Neural progenitor cell (in vitro differentiated cells): ENCODE data around the gene ASB15.

Experiments
- EZH2 ChIP-seq: fragments of 200-600 bp; sonication (generic); IDR thresholded peaks from 2 replicates; pipeline ENCODE4 v1.6.1; 2017; ENCODE audit warnings: antibody characterized with exemption, mild to moderate bottlenecking, moderate library complexity
- TF ChIP-seq, protein P1 (sequence below): fragments of 200-600 bp; sonication (generic); IDR thresholded peaks from 2 replicates; pipeline ENCODE4 v1.5.1; 2017; ENCODE audit warnings: antibody characterized with exemption, mild to moderate bottlenecking

DNA sequence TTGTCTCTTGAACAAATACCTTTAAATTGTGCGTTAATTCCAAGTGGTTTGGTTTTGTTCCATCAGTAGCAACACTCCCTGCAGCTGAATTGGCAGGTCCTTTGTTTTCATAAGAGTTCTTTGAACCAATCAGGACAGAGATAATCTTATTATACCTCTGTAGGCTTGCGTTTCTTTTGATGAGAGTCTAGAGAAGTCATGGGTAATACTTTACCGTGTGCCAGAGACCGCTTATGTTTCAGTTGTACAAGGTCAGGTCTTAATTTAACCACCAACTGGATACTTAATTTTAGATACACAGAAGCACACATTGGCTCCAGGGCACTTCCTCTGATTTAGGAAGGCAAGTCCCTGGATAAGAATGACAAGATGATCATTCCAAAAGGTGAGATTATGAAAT is at the start of gene ASB15:
- TF ChIP-seq, protein P1, sequence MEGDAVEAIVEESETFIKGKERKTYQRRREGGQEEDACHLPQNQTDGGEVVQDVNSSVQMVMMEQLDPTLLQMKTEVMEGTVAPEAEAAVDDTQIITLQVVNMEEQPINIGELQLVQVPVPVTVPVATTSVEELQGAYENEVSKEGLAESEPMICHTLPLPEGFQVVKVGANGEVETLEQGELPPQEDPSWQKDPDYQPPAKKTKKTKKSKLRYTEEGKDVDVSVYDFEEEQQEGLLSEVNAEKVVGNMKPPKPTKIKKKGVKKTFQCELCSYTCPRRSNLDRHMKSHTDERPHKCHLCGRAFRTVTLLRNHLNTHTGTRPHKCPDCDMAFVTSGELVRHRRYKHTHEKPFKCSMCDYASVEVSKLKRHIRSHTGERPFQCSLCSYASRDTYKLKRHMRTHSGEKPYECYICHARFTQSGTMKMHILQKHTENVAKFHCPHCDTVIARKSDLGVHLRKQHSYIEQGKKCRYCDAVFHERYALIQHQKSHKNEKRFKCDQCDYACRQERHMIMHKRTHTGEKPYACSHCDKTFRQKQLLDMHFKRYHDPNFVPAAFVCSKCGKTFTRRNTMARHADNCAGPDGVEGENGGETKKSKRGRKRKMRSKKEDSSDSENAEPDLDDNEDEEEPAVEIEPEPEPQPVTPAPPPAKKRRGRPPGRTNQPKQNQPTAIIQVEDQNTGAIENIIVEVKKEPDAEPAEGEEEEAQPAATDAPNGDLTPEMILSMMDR, result no peak
- TF ChIP-seq EZH2, result no peak
